HG03571 (cell line): ENCODE measurements around the gene GNRHR.
A peak's percentile ranks its signal among the peaks of the same experiment; 100 is the strongest.
"Not testable (repeated sequence)": the region's sequence is repeated elsewhere in the genome, so short reads cannot be mapped to it uniquely, and the experiment has no call there.

Experiments
- ATAC-seq: cut with Tn5 transposase; IDR thresholded peaks from one replicate; pipeline ENCODE4 v1.9.1; 2021; ENCODE audit not compliant: unreplicated experiment

GNRHR gene

GRCh38 chr4:67754288-67754687 lies at the start of gene GNRHR:
Gene GNRHR, minus strand, starts transcription at chr4:67754388. Its CDS starts 53 bp downstream, at chr4:67754335.
- ATAC-seq, result no peak

- ATAC-seq, result no peak
Measured at GRCh38 chr4:67796810-67797209, 42.6 kb upstream of the GNRHR start.

GRCh38 chr4:67790721-67791120 lies 36.5 kb upstream of the GNRHR start:
- ATAC-seq, result no peak

- no peak for ATAC-seq
Measured at GRCh38 chr4:67787311-67787710, 33.1 kb upstream of the GNRHR start.

GRCh38 chr4:67785528-67785927 lies 31.3 kb upstream of the GNRHR start:
- ATAC-seq, result no peak

- ATAC-seq, result no peak
Measured at GRCh38 chr4:67779631-67780030, 25.4 kb upstream of the GNRHR start.

GRCh38 chr4:67776746-67777145 lies 22.6 kb upstream of the GNRHR start:
- ATAC-seq, result no peak

GRCh38 chr4:67770422-67770821 lies 16.2 kb upstream of the GNRHR start:
- no peak for ATAC-seq

- ATAC-seq, result no peak
Measured at GRCh38 chr4:67765928-67766327, 11.7 kb upstream of the GNRHR start.

- no peak for ATAC-seq
Measured at GRCh38 chr4:67765401-67765800, 11.2 kb upstream of the GNRHR start.

GRCh38 chr4:67764183-67764582 lies 10.0 kb upstream of the GNRHR start:
- no peak for ATAC-seq

GRCh38 chr4:67762086-67762485 lies 7.9 kb upstream of the GNRHR start:
- ATAC-seq, result peak; percentile 100

GRCh38 chr4:67756991-67757390 lies 2.8 kb upstream of the GNRHR start:
- not testable (repeated sequence) for ATAC-seq

GRCh38 chr4:67755974-67756373 lies 1.8 kb upstream of the GNRHR start:
- ATAC-seq, result no peak

- no peak for ATAC-seq
Measured at GRCh38 chr4:67751260-67751659, 2.9 kb downstream of the GNRHR start.

GRCh38 chr4:67750691-67751090 lies 3.5 kb downstream of the GNRHR start:
- ATAC-seq, result no peak

GRCh38 chr4:67749286-67749685 lies 4.9 kb downstream of the GNRHR start:
- no peak for ATAC-seq

- no peak for ATAC-seq
Measured at GRCh38 chr4:67746797-67747495, 7.2 kb downstream of the GNRHR start.

- no peak for ATAC-seq
Measured at GRCh38 chr4:67744561-67745283, 9.5 kb downstream of the GNRHR start.

- ATAC-seq, result no peak
Measured at GRCh38 chr4:67743194-67743593, 11.0 kb downstream of the GNRHR start.

- no peak for ATAC-seq
Measured at GRCh38 chr4:67736262-67736661, 17.9 kb downstream of the GNRHR start.

GRCh38 chr4:67735325-67735724 lies 18.9 kb downstream of the GNRHR start:
- no peak for ATAC-seq

GRCh38 chr4:67730511-67730910 lies 23.7 kb downstream of the GNRHR start:
- ATAC-seq, result not testable (repeated sequence)
